PC-9 (cell line): ENCODE results near the gene DIAPH3.

Experiments used
- EZH2 ChIP-seq: fragments of 200-600 bp; sonication (generic); IDR thresholded peaks from 2 replicates; pipeline ENCODE4 v1.8.0; 2017; ENCODE audit warnings: antibody characterized with exemption, low read depth
- TF ChIP-seq, protein P1 (sequence below): fragments of 200-600 bp; sonication (generic); conservative IDR thresholded peaks from 2 replicates; pipeline ENCODE4 v1.6.1; 2017; ENCODE audit warnings: mixed run types, antibody characterized with exemption, mild to moderate bottlenecking, moderate library complexity

DNA sequence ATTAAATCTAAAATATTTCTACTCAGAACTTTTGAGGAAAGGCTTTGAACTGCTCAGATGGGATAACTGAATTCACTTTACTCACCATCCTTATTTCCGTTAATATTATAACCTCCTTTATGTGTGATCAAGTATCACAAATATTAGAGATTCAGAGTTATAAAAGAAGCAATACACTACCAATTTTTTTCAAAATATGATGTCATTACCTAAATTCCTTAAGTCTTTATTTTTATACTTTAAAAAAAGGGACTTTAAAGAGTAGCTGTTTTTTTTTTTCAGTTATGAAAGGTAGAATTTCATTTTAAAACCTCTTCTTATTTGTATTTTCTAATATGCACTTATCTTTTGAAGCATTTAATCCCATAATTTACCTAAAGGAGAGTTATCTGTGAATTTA is 239.5 kb downstream of the DIAPH3 start:
- TF ChIP-seq, protein P1, sequence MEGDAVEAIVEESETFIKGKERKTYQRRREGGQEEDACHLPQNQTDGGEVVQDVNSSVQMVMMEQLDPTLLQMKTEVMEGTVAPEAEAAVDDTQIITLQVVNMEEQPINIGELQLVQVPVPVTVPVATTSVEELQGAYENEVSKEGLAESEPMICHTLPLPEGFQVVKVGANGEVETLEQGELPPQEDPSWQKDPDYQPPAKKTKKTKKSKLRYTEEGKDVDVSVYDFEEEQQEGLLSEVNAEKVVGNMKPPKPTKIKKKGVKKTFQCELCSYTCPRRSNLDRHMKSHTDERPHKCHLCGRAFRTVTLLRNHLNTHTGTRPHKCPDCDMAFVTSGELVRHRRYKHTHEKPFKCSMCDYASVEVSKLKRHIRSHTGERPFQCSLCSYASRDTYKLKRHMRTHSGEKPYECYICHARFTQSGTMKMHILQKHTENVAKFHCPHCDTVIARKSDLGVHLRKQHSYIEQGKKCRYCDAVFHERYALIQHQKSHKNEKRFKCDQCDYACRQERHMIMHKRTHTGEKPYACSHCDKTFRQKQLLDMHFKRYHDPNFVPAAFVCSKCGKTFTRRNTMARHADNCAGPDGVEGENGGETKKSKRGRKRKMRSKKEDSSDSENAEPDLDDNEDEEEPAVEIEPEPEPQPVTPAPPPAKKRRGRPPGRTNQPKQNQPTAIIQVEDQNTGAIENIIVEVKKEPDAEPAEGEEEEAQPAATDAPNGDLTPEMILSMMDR = no peak
- TF ChIP-seq EZH2 = no peak
